ENCODE measurements around the gene DESI2. TPM values are rescaled to one million over a fixed set of nuclear protein-coding genes. Genes with fewer than 3 reads are reported as not detected.

Gene DESI2
- total RNA-seq, 1 donor: 22.1 TPM

DNA sequence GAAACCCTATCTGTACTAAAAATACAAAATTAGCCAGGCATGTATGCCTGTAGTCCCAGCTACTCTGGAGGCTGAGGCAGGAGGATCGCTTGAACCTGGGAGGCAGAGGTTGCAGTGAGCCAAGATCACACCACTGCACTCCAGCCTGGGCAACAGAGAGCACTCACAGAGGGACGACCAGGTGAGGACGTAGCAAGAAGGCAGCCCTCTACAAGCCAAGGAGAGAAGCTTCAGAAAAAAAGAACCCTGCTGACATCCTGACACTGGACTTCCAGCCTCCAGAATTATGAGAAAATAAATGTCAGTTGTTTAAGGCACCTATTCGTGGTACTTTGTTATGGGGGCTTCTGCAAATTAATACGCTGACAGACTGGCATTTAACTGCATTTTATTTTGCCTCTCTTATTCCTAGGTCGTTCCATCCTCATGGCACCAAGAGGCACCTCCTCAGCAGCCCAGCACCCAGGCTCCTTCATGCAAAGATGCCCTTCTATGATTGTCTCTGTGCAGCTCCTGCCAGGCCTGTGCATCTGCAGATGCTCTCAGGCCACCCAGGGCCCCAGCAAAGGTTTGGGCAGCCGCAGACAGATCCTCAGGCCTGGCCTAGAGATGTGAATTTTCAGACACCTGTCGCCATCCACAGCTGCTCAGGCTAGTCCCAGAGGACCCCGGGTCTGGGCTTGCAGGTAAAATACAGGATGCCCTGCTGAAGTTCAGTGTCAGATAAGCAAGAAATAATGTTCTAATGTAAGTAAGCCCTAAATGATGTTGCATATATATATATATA is 96.5 kb downstream of the DESI2 start:
- no peaks in the 10 kb centered on the region for H3K9me3 ChIP-seq (ENCODE audit: low read depth, low read length)
- H3K4me1 ChIP-seq (ENCODE audit: insufficient read depth, low read length): no peaks in the 10 kb centered on the region
- no peak overlapping the region for H3K4me3 ChIP-seq (ENCODE audit: low read length)
- no peaks in the 10 kb centered on the region for H3K27me3 ChIP-seq (ENCODE audit: insufficient read depth, low read length)

DNA sequence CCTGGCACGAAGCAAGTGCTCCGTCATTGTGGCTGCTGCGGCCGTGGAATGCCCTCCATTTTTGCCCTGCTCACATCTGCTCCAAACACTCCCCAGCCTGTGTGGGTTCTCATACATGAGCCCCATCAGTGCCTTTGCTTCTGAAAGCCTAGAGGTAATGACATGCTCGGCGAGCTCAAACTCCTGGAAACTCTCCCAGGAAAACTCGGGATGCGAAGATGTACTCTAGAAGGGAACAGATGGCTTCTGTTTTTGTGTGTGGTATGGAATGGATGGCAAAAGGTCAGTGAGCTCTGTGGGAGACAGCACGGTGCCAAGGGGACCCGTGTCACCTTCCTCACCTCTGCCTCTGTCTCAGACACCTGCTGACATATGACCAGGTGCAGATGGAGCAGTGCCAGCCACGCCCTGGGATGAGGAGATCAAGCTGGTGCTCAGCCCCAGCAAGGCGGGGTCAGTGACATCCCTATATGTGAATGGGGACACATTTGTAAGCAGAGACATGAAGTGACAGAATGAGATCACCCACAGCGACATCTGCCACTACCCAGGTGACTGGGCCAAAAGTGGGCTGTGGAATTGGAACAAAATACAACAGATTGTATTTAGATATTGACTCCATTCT is 98.5 kb downstream of the DESI2 start:
- no peaks in the 10 kb centered on the region for H3K9me3 ChIP-seq (ENCODE audit: low read depth, low read length)
- H3K4me3 ChIP-seq (ENCODE audit: low read length): no peak overlapping the region
- H3K4me1 ChIP-seq (ENCODE audit: insufficient read depth, low read length): no peaks in the 10 kb centered on the region
- H3K27me3 ChIP-seq (ENCODE audit: insufficient read depth, low read length): no peaks in the 10 kb centered on the region

DNA sequence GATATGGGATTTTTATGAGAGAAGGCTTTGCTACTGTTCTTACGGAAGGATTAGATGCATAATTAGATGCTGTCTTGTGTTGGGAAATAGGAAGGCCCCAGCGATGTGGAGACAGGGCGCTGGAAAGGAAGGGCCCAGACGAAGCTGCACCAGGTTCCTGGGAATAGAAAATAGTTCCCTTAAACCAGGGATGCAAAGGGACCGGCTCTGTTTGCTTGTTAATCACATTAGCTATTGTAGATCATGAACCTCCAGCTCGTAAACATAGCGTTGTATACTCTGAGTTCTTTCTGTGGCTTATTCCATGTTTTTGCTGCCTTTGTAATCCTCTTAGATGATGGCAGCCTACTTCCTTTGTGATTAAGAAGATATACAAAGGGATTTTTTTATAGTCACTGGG is 102.7 kb downstream of the DESI2 start:
- Histone ChIP-seq H3K27me3 (ENCODE audit: insufficient read depth, low read length) (no peaks in the 10 kb centered on the region), H3K4me3 (ENCODE audit: low read length) (no peak overlapping the region), H3K9me3 (ENCODE audit: low read depth, low read length) (no peaks in the 10 kb centered on the region), H3K4me1 (ENCODE audit: insufficient read depth, low read length) (no peaks in the 10 kb centered on the region)

DNA sequence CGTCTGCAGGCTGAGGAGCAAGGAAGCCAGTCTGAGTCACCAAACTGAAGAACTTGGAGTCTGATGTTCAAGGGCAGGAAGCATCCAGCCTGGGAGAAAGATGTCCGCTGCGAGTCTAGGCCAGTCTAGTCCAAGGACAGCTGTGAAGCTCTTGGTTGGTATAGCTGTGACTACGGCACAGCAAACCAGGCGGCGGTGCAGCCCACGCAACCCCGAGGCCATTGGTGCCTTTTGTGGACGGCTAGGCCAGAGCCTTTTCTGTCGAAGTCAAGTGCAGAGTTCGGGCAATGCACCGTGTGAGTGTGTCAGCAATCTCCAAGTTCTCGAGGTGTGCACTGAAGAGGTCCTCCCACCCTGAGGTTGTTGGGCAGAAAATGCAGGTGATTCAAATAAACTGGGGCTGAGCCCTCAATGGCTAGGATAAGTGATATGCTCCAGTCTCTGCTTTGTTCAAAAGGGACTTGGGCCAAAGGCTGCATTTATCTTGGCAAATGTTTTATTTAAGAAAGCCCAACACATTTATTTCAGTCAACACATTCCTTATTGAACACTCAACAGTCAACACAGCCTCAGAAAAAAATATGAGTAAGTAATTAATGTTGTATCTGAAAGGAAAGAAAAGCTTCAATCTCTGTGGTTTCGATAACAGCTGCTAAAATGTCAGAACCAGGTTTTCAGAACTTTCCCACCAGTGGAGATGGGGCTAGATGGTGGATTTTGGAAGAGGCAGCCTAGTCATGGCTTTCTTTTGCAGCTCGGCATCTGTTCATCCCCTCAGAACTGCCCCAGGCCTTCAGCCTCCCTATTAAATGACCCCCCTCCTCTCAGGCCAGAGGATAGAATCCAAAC is 104.4 kb downstream of the DESI2 start:
- no peak overlapping the region for H3K4me3 ChIP-seq (ENCODE audit: low read length)
- H3K9me3 ChIP-seq (ENCODE audit: low read depth, low read length): no peaks in the 10 kb centered on the region
- H3K4me1 ChIP-seq (ENCODE audit: insufficient read depth, low read length): no peaks in the 10 kb centered on the region
- H3K27me3 ChIP-seq (ENCODE audit: insufficient read depth, low read length): no peaks in the 10 kb centered on the region

Other genes starting within 250 kb of the DESI2 start
- 40.6 TPM for gene ADSS2, start 201.2 kb upstream of the DESI2 start, total RNA-seq
- 0.94 TPM for gene CATSPERE, start 191.9 kb upstream of the DESI2 start, total RNA-seq
- gene COX20, start 182.5 kb downstream of the DESI2 start, total RNA-seq: 19.7 TPM
- gene HNRNPU, start 211.4 kb downstream of the DESI2 start, total RNA-seq: 436 TPM